Measurements from ENCODE around the gene PCDHGA9.
A peak's percentile ranks its signal among the peaks of the same experiment; 100 is the strongest.
"Not testable (repeated sequence)": the region's sequence is repeated elsewhere in the genome, so short reads cannot be mapped to it uniquely, and the experiment has no call there.

Gene PCDHGA9

DNA sequence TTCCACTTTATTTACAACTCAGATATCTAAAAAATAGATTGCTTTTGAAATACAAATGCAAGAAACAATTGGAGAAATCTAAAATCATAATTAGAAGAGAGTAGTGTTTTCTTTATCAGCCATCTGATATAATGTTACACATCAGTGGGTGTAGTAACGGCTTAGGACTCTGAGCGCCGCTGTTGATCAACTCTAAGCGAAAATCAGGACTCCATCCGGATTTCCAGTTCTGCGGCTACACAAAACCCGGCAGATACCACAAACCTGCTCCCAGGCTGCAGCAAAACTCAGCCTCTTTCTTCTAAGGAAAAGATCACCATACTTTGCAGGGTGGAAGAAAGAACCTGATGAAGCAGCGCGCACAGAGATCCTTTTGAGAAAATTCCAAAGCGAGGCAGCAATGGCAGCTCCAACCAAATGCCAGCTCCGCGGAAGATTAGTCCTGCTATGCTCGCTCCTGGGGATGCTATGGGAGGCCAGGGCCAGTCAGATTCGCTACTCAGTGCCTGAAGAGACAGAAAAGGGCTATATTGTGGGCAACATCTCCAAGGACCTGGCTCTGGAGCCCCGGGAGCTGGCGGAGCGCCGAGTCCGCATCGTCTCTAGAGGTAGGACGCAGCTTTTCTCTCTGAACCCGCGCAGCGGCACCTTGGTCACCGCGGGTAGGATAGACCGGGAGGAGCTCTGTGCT, at the start of gene PCDHGA9:
Gene PCDHGA9 (plus strand): TSS at position 226 of the 691 bp plus-strand sequence. CDS start 175 bp downstream, at position 401.
- no peak for FAIRE-seq

DNA sequence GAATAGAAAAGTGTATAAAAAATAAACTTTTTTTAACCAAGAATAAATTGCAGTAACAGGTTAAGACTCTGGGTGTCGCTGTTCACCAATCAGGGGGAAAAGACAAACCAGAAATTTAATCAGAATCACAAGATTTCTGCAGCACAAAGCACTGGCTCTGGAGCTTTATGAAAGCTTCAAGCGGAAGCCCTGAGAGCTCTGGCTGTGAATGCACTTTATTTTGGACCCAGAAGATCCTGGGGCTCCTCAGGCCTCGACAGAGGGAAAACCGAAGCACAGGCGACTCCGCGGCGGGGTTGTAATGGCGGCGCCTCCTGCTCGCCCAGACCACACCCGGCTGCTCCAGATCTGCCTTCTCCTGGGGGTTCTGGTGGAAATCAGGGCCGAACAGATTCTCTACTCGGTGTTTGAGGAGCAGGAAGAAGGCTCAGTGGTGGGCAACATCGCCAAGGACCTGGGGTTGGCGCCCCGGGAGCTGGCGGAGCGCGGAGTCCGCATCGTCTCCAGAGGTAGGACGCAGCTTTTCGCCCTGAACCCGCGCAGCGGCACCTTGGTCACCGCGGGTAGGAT, 47.6 kb upstream of the PCDHGA9 start, which contains the start of gene PCDHGA4:
Gene PCDHGA4 (plus strand): TSS at position 122 of the 570 bp plus-strand sequence. CDS start 87 bp downstream, at position 209.
- peak; percentile 88 for FAIRE-seq

- FAIRE-seq: no peak
Observed at GRCh38 chr5:141355641-141356040, 46.9 kb upstream of the PCDHGA9 start.

DNA sequence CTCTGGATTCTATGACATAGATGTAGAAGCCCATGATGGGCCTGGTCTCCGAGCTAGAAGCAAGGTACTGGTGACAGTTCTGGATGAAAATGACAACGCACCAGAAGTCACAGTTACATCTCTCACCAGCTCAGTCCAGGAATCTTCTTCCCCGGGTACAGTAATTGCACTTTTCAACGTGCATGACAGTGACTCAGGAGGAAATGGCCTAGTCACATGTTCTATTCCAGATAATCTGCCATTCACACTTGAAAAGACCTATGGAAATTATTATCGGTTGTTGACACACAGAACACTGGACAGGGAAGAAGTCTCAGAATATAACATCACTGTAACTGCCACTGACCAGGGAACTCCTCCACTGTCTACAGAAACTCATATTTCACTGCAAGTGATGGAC, 46.4 kb upstream of the PCDHGA9 start:
- no peak for FAIRE-seq

- FAIRE-seq: no peak
Observed at GRCh38 chr5:141356950-141357349, 45.6 kb upstream of the PCDHGA9 start.

GRCh38 chr5:141359790-141360426, 42.7 kb upstream of the PCDHGA9 start, which contains the start of gene PCDHGB2:
PCDHGB2 (plus strand) TSS chr5:141359994; CDS start chr5:141360136, 142 bp downstream.
- peak; percentile 97 for FAIRE-seq

- no peak for FAIRE-seq
Observed at GRCh38 chr5:141360685-141361084, 41.9 kb upstream of the PCDHGA9 start.

- no peak for FAIRE-seq
Observed at GRCh38 chr5:141362719-141363118, 39.9 kb upstream of the PCDHGA9 start.

DNA sequence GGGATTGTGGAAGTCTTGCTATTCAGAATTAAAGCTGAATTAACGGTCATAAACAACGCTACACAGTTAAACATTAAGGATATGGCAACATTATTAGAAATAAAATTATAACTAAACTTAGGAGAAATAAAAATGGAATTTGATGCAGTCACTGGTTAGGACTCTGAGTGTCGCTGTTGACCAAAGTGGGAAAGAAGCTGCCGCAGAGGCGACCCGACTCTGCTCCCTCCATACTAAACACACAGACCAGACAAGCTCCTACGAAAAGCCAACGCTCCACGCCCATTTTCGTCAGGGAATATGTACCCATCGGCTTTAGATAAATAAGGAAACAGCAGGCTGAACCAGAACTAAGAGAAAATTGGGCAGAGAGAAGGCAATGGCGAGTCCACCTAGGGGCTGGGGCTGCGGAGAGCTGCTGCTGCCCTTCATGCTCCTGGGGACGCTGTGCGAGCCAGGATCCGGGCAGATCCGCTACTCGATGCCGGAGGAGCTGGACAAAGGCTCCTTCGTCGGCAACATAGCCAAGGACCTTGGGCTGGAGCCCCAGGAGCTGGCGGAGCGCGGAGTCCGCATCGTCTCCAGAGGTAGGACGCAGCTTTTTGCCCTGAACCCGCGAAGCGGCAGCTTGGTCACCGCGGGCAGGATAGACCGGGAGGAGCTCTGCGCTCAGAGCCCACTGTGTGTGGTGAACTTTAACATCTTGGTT, 38.5 kb upstream of the PCDHGA9 start, which contains the start of gene PCDHGA5:
Gene PCDHGA5 (plus strand): TSS at position 211 of the 709 bp plus-strand sequence. CDS start 169 bp downstream, at position 380.
- no peak for FAIRE-seq

DNA sequence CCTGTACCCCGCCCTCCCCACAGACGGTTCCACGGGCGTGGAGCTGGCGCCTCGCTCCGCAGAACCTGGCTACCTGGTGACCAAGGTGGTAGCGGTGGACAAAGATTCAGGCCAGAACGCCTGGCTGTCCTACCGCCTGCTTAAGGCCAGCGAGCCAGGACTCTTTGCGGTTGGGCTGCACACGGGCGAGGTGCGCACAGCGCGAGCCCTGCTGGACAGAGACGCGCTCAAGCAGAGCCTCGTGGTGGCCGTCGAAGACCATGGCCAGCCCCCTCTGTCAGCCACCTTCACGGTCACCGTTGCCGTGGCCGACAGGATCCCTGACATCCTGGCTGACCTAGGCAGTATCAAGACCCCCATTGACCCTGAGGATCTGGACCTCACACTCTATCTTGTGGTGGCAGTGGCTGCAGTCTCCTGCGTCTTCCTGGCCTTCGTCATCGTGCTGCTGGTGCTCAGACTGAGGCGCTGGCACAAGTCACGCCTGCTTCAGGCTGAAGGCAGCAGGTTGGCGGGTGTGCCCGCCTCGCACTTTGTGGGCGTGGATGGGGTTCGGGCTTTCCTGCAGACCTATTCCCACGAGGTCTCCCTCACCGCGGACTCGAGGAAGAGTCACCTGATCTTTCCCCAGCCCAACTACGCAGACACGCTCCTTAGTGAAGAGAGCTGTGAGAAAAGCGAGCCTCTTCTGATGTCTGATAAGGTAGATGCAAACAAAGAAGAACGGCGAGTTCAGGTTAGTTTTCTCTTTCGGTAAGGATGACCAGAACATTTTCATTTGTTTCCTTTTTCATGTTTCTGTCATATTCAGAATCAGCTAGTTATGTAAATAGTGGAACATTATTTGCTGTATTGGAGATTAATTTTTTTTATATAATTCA, 36.3 kb upstream of the PCDHGA9 start:
- no peak for FAIRE-seq

DNA sequence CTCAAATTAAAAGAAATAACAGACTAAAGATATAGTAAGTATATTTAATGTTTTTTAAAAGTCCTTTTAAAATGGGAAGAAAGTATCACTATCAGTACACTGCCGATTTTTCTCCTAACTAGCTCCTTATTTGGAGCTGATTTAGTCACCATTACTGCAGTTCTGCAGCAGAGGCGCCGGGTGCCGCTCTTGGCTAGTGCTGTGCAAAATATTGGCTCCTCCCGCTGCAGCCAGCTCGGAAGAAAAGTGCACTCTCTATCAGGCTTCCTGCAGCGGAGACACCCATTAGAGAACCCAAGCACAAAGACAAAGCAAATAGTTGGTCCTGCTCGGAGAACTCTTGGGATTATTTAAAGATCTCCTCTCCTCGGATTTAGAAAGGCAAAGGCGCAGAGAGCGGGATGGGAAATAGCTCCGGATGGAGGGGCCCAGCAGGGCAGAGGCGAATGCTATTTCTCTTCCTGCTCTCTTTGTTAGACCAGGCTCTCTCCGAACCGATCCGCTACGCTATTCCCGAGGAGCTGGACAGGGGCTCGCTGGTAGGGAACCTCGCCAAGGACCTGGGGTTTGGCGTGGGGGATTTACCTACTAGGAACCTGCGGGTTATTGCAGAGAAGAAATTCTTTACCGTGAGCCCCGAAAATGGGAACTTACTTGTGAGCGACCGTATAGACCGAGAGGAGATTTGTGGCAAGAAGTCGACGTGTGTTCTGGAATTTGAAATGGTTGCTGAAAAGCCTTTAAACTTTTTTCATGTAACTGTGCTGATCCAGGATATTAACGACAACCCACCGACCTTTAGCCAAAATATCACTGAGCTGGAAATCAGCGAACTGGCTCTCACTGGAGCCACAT, 32.4 kb upstream of the PCDHGA9 start, which contains the start of gene PCDHGB3:
Gene PCDHGB3 (plus strand): TSS at position 249 of the 855 bp plus-strand sequence. CDS start 153 bp downstream, at position 402.
- no peak for FAIRE-seq

DNA sequence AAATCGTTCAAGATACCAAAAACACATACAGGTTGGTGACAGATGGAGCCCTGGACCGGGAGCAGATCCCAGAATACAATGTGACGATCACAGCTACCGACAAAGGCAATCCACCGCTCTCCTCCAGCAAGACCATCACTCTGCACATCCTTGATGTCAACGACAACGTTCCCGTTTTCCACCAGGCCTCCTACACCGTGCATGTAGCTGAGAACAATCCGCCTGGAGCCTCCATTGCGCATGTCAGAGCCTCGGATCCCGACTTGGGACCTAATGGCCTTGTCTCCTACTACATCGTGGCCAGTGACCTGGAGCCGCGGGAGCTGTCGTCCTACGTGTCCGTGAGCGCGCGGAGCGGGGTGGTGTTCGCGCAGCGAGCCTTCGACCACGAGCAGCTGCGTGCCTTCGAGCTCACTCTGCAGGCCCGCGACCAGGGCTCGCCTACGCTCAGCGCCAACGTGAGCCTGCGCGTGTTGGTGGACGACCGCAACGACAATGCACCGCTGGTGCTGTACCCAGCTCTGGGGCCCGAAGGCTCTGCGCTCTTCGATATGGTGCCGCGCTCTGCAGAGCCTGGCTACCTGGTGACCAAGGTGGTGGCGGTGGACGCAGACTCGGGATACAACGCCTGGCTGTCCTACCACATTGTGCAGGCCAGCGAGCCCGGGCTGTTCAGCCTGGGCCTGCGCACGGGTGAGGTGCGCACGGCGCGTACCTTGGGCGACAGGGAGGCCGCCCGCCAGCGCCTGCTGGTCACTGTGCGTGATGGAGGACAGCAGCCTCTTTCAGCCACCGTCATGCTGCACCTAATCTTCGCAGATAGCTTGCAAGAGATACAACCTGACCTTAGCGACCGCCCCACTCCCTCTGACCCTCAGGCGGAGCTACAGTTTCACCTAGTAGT, 30.8 kb upstream of the PCDHGA9 start:
- no peak for FAIRE-seq

GRCh38 chr5:141373673-141374317, 28.8 kb upstream of the PCDHGA9 start, which contains the start of gene PCDHGA6:
PCDHGA6 (plus strand) TSS chr5:141373891; CDS start chr5:141374084, 193 bp downstream.
- FAIRE-seq: no peak

- FAIRE-seq: no peak
Observed at GRCh38 chr5:141374627-141375026, 28.0 kb upstream of the PCDHGA9 start.

DNA sequence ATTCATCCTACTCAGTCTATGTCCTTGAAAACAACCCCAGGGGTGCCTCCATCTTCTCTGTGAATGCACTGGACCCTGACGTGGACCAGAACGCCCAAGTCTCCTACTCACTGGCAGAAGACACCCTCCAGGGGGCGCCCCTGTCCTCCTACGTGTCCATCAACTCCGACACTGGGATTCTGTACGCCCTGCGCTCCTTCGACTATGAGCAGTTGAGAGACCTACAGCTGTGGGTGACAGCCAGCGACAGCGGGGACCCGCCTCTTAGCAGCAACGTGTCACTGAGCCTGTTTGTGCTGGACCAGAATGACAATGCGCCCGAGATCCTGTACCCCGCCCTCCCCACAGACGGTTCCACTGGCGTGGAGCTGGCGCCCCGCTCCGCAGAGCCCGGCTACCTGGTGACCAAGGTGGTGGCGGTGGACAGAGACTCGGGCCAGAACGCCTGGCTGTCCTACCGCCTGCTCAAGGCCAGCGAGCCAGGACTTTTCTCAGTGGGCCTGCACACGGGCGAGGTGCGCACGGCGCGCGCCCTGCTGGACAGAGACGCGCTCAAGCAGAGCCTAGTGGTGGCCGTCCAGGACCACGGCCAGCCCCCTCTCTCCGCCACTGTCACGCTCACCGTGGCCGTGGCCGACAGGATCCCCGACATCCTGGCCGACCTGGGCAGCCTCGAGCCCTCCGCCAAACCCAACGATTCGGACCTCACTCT, 27.0 kb upstream of the PCDHGA9 start:
- not testable (repeated sequence) for FAIRE-seq

- no peak for FAIRE-seq
Observed at GRCh38 chr5:141382469-141383294, 19.9 kb upstream of the PCDHGA9 start, which contains the start of gene PCDHGA7. PCDHGA7 (plus strand) TSS chr5:141382742; CDS start chr5:141382900, 158 bp downstream.

- no peak for FAIRE-seq
Observed at GRCh38 chr5:141383345-141383744, 19.2 kb upstream of the PCDHGA9 start.

Measured in A204.1 (cell line).